ENCODE results near the gene SLC19A1.

GRCh38 chr21:45545691-45546531 is 3.7 kb upstream of the SLC19A1 start:
- TF ChIP-seq CTCF (IDR thresholded peaks at IDR 0.05 in 8 of 11, conservative IDR thresholded peaks at IDR 0.05 in 3 of 11) = no peak
- no peak for TF ChIP-seq POLR2AphosphoS5 (IDR thresholded peaks at IDR 0.05)
